Peyer's patch (tissue), 4 donors: Measurements from ENCODE around the gene GUF1.

Source experiments
- POLR2A ChIP-seq, 2 donors: fragments of 450-650 bp; IDR thresholded peaks; one replicate each; pipeline ENCODE4 v1.5.1; 2017; ENCODE audit warnings: antibody characterized with exemption in 2 of 2, mild to moderate bottlenecking in 2 of 2, moderate library complexity in 2 of 2
- TF ChIP-seq, protein P1 (sequence below), 6 experiments: fragments of 450-650 bp in 4 of 6; fragments of 200-600 bp in 2 of 6; sonication (generic) in 1 of 6; IDR thresholded peaks; one replicate each; pipeline ENCODE4 v1.5.1; 2017 to 2019; ENCODE audit warnings: antibody characterized with exemption in 6 of 6, mild to moderate bottlenecking in 3 of 6, moderate library complexity in 1 of 6

DNA sequence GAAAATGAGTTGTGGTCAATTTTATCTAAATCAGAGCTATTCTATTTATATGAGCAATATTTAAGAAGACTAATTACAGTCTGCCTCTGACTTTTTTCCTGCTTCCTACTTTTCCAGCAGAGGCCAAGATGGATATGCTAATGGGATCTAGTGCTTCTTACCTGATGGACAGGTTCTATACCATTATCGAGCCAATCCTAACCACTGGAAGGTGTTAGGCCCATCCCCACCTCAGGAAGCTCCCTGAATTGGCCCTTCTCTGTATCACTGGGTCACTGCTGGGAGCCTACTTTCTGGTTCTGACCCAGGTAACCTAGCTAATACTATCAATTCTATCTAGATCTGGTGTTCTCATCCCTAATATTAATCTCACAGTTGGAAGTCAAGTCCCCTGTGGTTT lies 26.2 kb upstream of the GUF1 start:
- TF ChIP-seq, protein P1, sequence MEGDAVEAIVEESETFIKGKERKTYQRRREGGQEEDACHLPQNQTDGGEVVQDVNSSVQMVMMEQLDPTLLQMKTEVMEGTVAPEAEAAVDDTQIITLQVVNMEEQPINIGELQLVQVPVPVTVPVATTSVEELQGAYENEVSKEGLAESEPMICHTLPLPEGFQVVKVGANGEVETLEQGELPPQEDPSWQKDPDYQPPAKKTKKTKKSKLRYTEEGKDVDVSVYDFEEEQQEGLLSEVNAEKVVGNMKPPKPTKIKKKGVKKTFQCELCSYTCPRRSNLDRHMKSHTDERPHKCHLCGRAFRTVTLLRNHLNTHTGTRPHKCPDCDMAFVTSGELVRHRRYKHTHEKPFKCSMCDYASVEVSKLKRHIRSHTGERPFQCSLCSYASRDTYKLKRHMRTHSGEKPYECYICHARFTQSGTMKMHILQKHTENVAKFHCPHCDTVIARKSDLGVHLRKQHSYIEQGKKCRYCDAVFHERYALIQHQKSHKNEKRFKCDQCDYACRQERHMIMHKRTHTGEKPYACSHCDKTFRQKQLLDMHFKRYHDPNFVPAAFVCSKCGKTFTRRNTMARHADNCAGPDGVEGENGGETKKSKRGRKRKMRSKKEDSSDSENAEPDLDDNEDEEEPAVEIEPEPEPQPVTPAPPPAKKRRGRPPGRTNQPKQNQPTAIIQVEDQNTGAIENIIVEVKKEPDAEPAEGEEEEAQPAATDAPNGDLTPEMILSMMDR (IDR thresholded peaks at IDR 0.05) = no peak
- no peak for TF ChIP-seq POLR2A (IDR thresholded peaks at IDR 0.05)
